Measurements from ENCODE around the gene TUBA1B. TPM values are rescaled to one million over a fixed set of nuclear protein-coding genes. Genes with fewer than 3 reads are reported as not detected.

Gene TUBA1B
- total and polyA plus RNA-seq, 2 of the 13 experiments (the other 11 are each of a cell fraction or from before 2014, with no cell fraction given): 1,275 to 1,353 TPM

DNA sequence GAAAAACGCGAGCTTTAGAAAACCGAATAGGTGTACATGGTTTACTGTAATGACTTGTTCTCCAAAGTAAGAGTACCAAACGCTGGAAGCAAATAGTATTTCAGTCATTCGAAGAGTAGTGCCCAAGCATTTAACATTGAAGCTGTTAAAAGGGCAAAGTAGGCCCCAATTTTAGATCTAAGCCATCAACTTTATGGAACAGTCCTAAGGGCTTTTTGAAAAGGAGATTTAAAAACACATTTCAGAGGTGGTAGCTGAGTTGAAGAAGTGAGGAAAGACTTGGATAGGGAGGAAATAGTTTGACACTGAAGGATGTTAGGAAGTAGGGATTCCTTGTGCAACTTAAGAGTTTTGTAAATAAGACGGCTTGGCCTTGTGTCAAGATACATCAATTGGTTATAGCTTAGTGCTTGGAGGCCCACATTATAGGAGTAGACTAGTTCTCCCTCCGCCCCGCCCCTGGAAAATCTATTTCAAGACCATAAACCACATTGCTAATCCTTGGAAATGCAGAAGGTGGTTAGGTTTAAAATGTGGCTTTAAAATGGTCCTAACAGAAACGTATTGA is 783 bp upstream of the TUBA1B start:
- in situ Hi-C loops (cut with HindIII; ENCODE audit: extremely low pct_ligation_motif_present, low pct_unique_long_range_greater_than_20kb): no loop called here
- H2AFZ ChIP-seq (ENCODE audit: low read length): peak overlapping the region; percentile 81
- 12% methylated on average over 9 of the region's 9 CpGs for WGBS (ENCODE audit: low lambda C conversion rate)
- TF ChIP-seq GTF3A (CRISPR knock-in tag; conservative IDR thresholded peaks at IDR 0.05): 0 out of 2 replicates have a peak, but pooled peaks have one; percentile 28
- 0 out of 2 replicates have a peak, but pooled peaks have one; percentile 7 for TF ChIP-seq SMAD3 (CRISPR knock-in tag; IDR thresholded peaks at IDR 0.05)
- TF ChIP-seq NFIB (CRISPR knock-in tag; IDR thresholded peaks at IDR 0.05; ENCODE audit: borderline replicate concordance): no peak
- no peak for TF ChIP-seq ZNF17 (CRISPR knock-in tag; IDR thresholded peaks at IDR 0.05)
- no peak for TF ChIP-seq FOXK1 (CRISPR knock-in tag; IDR thresholded peaks at IDR 0.05; ENCODE audit: borderline replicate concordance, low read depth)
- TF ChIP-seq, protein P1, sequence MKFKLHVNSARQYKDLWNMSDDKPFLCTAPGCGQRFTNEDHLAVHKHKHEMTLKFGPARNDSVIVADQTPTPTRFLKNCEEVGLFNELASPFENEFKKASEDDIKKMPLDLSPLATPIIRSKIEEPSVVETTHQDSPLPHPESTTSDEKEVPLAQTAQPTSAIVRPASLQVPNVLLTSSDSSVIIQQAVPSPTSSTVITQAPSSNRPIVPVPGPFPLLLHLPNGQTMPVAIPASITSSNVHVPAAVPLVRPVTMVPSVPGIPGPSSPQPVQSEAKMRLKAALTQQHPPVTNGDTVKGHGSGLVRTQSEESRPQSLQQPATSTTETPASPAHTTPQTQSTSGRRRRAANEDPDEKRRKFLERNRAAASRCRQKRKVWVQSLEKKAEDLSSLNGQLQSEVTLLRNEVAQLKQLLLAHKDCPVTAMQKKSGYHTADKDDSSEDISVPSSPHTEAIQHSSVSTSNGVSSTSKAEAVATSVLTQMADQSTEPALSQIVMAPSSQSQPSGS (CRISPR knock-in tag; IDR thresholded peaks at IDR 0.05): no peak
- TF ChIP-seq ZBTB8A (CRISPR knock-in tag; IDR thresholded peaks at IDR 0.05; ENCODE audit: borderline replicate concordance, low read depth): 0 out of 2 replicates have a peak, but pooled peaks have one; percentile 9
- TF ChIP-seq GFI1 (CRISPR knock-in tag; IDR thresholded peaks at IDR 0.05; ENCODE audit: borderline replicate concordance): no peak
- no peak for TF ChIP-seq SRF (IDR thresholded peaks at IDR 0.05; ENCODE audit: low read depth, low read length)
- no peak for TF ChIP-seq MTF2 (CRISPR knock-in tag; IDR thresholded peaks at IDR 0.05; ENCODE audit: borderline replicate concordance)
- TF ChIP-seq, protein P2, sequence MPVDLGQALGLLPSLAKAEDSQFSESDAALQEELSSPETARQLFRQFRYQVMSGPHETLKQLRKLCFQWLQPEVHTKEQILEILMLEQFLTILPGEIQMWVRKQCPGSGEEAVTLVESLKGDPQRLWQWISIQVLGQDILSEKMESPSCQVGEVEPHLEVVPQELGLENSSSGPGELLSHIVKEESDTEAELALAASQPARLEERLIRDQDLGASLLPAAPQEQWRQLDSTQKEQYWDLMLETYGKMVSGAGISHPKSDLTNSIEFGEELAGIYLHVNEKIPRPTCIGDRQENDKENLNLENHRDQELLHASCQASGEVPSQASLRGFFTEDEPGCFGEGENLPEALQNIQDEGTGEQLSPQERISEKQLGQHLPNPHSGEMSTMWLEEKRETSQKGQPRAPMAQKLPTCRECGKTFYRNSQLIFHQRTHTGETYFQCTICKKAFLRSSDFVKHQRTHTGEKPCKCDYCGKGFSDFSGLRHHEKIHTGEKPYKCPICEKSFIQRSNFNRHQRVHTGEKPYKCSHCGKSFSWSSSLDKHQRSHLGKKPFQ (CRISPR knock-in tag; IDR thresholded peaks at IDR 0.05; ENCODE audit: insufficient replicate concordance): no peak
- TF ChIP-seq, protein P3, sequence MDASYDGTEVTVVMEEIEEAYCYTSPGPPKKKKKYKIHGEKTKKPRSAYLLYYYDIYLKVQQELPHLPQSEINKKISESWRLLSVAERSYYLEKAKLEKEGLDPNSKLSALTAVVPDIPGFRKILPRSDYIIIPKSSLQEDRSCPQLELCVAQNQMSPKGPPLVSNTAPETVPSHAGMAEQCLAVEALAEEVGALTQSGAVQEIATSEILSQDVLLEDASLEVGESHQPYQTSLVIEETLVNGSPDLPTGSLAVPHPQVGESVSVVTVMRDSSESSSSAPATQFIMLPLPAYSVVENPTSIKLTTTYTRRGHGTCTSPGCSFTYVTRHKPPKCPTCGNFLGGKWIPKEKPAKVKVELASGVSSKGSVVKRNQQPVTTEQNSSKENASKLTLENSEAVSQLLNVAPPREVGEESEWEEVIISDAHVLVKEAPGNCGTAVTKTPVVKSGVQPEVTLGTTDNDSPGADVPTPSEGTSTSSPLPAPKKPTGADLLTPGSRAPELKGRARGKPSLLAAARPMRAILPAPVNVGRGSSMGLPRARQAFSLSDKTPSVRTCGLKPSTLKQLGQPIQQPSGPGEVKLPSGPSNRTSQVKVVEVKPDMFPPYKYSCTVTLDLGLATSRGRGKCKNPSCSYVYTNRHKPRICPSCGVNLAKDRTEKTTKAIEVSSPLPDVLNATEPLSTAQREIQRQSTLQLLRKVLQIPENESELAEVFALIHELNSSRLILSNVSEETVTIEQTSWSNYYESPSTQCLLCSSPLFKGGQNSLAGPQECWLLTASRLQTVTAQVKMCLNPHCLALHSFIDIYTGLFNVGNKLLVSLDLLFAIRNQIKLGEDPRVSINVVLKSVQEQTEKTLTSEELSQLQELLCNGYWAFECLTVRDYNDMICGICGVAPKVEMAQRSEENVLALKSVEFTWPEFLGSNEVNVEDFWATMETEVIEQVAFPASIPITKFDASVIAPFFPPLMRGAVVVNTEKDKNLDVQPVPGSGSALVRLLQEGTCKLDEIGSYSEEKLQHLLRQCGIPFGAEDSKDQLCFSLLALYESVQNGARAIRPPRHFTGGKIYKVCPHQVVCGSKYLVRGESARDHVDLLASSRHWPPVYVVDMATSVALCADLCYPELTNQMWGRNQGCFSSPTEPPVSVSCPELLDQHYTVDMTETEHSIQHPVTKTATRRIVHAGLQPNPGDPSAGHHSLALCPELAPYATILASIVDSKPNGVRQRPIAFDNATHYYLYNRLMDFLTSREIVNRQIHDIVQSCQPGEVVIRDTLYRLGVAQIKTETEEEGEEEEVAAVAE (CRISPR knock-in tag; IDR thresholded peaks at IDR 0.05; ENCODE audit: borderline replicate concordance): 0 out of 2 replicates have a peak, but pooled peaks have one; percentile 2

More for the DNA sequence above, 783 bp upstream of the TUBA1B start:
- peaks cover 17% of the 10 kb centered on the region for H4K20me1 ChIP-seq (ENCODE audit: insufficient read depth, low read length)
- ChIA-PET CTCF (ENCODE audit: low intra/inter-chr PET ratio, low total read pairs) (no interaction called here), POLR2A (interaction anchor here (0.6 to 4.0 kb wide), 16 partner anchors 8 to 610 kb away, joined by 3 to 57 read pairs (median 6); partner anchors contain the start of genes LMBR1L, RHEBL1, RND1 and TMBIM6)
- TSS peak; percentile 87 for BruUV-seq (replicated peaks)
- H3K9me3 ChIP-seq (ENCODE audit: low read length): no peaks in the 10 kb centered on the region
- FAIRE-seq (no peak), ATAC-seq (no peak), DNase-seq (ENCODE audit: low spot score) (no peak)
- peak overlapping the region; percentile 61 to 68 (median 62) for H3K4me3 ChIP-seq (replicated peaks in 1 of 3; ENCODE audit: insufficient read depth in 1 of 3, low read depth in 2 of 3, low read length in 3 of 3)
- peaks cover 19% of the 10 kb centered on the region for H3K79me2 ChIP-seq (ENCODE audit: insufficient read depth, low read length)
- H3K4me2 ChIP-seq (ENCODE audit: low read depth, low read length): peak overlapping the region; percentile 75
- peak overlapping the region; percentile 80 for H3K9ac ChIP-seq (ENCODE audit: insufficient read depth, low read depth, low read length)
- peaks cover 7 to 23% of the 10 kb centered on the region in 2 experiments for H3K36me3 ChIP-seq (replicated peaks in 1 of 2; ENCODE audit: control insufficient read depth in 1 of 2, insufficient read depth in 2 of 2, low read length in 2 of 2)
- H3K27me3 ChIP-seq (ENCODE audit: control insufficient read depth in 1 of 2, insufficient read depth in 2 of 2, low read length in 2 of 2): no peaks in the 10 kb centered on the region
- peak overlapping the region; percentile 66 for H3K27ac ChIP-seq (ENCODE audit: extremely low read length, insufficient read depth, low read length)
- peaks cover 45% of the 10 kb centered on the region for H3K4me1 ChIP-seq (ENCODE audit: insufficient read depth, low read length)
- intact Hi-C loops (cut with micrococcal nuclease; ENCODE audit: unreplicated experiment): loop anchor here (1.0 to 5.0 kb wide), 2 partner anchors 103 to 115 kb away; partner anchors contain the start of gene PRKAG1
